ENCODE measurements around the gene RIPK1.
"Not testable (repeated sequence)": the region's sequence is repeated elsewhere in the genome, so short reads cannot be mapped to it uniquely, and the experiment has no call there.

RIPK1 gene

DNA sequence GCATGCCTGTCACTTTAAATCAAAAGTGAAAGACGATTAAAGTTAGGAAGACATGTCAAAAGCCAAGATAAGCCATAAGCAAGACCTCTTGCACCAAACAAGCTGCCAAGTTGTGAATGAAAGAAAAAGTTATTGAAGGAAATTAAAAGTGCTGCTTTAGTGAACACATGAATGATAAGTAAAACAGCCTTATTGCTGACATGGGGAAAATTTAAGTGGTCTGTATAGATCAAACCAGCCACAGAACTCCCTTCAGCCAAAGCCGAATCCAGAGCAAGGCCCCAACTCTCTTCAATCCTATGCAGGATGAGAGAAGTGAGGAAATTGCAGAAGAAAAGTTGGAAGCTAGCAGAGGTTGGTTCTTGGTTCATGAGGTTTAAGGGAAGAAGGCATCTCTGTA lies 9.3 kb upstream of the RIPK1 start:
- TF ChIP-seq, protein P1, sequence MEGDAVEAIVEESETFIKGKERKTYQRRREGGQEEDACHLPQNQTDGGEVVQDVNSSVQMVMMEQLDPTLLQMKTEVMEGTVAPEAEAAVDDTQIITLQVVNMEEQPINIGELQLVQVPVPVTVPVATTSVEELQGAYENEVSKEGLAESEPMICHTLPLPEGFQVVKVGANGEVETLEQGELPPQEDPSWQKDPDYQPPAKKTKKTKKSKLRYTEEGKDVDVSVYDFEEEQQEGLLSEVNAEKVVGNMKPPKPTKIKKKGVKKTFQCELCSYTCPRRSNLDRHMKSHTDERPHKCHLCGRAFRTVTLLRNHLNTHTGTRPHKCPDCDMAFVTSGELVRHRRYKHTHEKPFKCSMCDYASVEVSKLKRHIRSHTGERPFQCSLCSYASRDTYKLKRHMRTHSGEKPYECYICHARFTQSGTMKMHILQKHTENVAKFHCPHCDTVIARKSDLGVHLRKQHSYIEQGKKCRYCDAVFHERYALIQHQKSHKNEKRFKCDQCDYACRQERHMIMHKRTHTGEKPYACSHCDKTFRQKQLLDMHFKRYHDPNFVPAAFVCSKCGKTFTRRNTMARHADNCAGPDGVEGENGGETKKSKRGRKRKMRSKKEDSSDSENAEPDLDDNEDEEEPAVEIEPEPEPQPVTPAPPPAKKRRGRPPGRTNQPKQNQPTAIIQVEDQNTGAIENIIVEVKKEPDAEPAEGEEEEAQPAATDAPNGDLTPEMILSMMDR (IDR thresholded peaks at IDR 0.05): no peak
- no peak overlapping the region for H3K4me3 ChIP-seq (ENCODE audit: low read depth, low read length)
- no peaks in the 10 kb centered on the region for H3K36me3 ChIP-seq (ENCODE audit: control insufficient read depth, insufficient read depth, low read length)
- no peak overlapping the region for H3K4me2 ChIP-seq (ENCODE audit: low read length)
- H3K27me3 ChIP-seq (ENCODE audit: control insufficient read depth, insufficient read depth, low read length): no peaks in the 10 kb centered on the region
- no peaks in the 10 kb centered on the region for H3K79me2 ChIP-seq
- no peaks in the 10 kb centered on the region for H3K9me3 ChIP-seq (ENCODE audit: control insufficient read depth, low read length)
- H3K4me1 ChIP-seq: no peaks in the 10 kb centered on the region
- no peak overlapping the region for H2AFZ ChIP-seq
- no peak overlapping the region for H3K27ac ChIP-seq
- H3K9ac ChIP-seq: no peak overlapping the region

DNA sequence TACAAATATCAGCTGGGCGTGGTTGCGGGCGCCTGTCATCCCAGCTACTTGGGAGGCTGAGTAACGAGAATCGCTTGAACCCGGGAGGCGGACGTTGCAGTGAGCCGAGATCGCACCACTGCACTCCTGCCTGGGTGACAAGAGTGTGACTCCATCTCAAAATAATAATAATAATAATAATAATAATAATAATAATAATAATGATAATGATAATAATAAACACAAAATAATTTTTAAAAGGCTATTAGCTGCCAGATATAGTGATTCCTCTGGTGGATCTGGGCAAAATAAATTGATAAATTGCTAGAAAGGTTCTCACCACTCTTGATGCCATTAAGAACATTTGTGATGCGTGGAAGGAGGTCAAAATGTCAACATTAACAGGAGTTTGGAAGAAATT lies 8.2 kb upstream of the RIPK1 start:
- H3K79me2 ChIP-seq; H3K27ac ChIP-seq; H3K4me1 ChIP-seq; H3K4me3 ChIP-seq (ENCODE audit: low read depth, low read length); H2AFZ ChIP-seq; H3K4me2 ChIP-seq (ENCODE audit: low read length); H3K27me3 ChIP-seq (ENCODE audit: control insufficient read depth, insufficient read depth, low read length); H3K9me3 ChIP-seq (ENCODE audit: control insufficient read depth, low read length); H3K36me3 ChIP-seq (ENCODE audit: control insufficient read depth, insufficient read depth, low read length); H3K9ac ChIP-seq: not testable (repeated sequence)

DNA sequence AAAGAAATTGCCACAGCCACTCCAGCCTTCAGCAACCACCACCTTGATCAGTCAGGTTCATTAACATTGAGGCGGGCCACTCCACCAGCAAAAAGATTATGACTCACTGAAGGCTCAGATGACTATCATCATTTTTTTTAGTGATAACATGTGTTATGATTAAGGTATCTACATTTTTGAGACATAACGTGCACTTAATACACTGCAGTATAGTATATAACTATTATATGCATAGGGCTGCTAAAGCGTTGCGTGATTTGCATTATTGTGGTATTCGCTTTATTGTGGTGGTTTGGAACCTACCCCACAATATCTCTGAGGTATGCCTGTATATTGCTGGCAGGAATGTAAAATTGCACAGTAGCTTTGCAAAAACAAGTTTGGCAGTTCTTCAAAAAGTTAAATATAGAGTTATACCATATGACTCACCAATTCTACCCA lies 6.8 kb upstream of the RIPK1 start:
- Histone ChIP-seq H3K4me3 (ENCODE audit: low read depth, low read length) (no peak overlapping the region), H3K27me3 (ENCODE audit: control insufficient read depth, insufficient read depth, low read length) (no peaks in the 10 kb centered on the region), H3K4me1 (no peaks in the 10 kb centered on the region), H3K9ac (no peak overlapping the region), H2AFZ (no peak overlapping the region), H3K9me3 (ENCODE audit: control insufficient read depth, low read length) (no peaks in the 10 kb centered on the region), H3K36me3 (ENCODE audit: control insufficient read depth, insufficient read depth, low read length) (no peaks in the 10 kb centered on the region), H3K79me2 (no peaks in the 10 kb centered on the region), H3K4me2 (ENCODE audit: low read length) (no peak overlapping the region), H3K27ac (no peak overlapping the region)
- TF ChIP-seq, protein P1 (IDR thresholded peaks at IDR 0.05): no peak

DNA sequence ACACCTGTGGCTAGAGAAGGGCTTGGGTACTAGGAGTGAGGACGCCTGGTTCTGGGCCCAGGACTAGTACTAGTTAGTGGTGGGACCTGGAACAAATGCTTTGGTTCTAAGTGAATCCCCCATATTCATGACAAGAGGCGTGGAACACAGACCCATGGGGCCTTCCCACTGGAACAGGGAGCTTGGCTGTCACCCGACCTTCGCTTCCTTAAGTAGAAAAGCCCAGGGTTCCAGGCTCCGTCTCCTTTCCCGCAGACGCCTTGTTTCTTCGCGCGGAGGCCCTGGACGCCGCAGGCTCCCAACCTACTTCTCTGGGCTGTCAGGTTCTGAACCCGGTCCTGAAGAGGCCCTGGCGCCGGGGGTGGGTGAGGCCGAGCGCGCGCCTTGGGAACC lies 5.0 kb upstream of the RIPK1 start:
- Histone ChIP-seq H3K4me3 (ENCODE audit: low read depth, low read length) (peak overlapping the region; percentile 78), H3K27ac (peak overlapping the region; percentile 71), H3K4me2 (ENCODE audit: low read length) (peak overlapping the region; percentile 94), H2AFZ (peak overlapping the region; percentile 77)
- H3K27me3 ChIP-seq (ENCODE audit: control insufficient read depth, insufficient read depth, low read length); H3K9ac ChIP-seq; H3K9me3 ChIP-seq (ENCODE audit: control insufficient read depth, low read length); H3K79me2 ChIP-seq; H3K36me3 ChIP-seq (ENCODE audit: control insufficient read depth, insufficient read depth, low read length); H3K4me1 ChIP-seq: not testable (repeated sequence)

DNA sequence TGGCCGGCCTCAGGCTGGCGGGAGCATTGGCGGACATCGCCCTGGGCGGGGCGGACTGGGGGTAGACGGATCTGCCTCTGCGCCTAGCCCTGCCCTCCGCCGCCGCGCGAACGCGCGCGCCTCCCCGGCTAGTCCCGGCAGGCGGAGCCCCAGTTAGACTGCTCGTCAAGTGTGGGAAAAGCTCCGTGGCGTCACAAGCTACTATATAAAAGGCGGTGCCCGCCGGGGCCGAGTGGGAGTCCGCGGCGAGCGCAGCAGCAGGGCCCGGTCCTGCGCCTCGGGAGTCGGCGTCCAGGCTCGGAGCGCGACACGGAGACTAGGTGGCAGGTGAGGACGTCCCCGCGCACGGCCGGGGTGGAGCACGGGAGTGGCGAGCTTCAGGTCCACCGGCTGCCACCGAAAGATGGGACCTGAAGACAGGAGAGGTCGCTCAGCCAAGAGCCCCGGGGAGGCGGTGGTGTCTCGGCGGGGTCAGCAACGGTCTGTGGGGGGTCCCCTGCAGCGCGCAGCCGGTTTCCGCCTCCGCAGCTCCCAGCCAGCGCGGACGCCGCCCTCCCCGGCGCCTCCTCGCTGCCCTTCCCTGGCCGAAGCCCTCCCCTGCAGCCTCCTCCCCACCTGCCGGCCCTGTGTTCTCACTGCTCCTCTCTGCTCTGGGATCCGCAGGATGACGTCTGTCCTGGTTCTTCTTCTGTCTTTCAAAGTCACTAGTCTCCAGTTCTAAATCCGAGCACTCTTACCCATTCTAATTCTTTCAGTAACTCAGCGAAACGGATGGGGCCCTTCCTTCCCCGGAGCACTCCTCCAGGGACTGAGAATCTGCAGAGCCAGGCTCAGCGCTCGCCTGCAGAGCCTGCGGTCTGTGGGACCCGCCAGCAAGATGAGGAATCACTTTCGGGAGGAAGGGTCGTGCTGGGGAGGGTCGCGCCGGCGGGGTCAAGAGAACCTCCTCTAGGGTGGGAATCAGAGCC lies 4.3 kb upstream of the RIPK1 start:
- Histone ChIP-seq H3K4me2 (ENCODE audit: low read length) (peak overlapping the region; percentile 94), H3K9me3 (ENCODE audit: control insufficient read depth, low read length) (no peaks in the 10 kb centered on the region), H3K36me3 (ENCODE audit: control insufficient read depth, insufficient read depth, low read length) (no peaks in the 10 kb centered on the region)

More for the DNA sequence above, 4.3 kb upstream of the RIPK1 start:
- peak overlapping the region; percentile 77 for H2AFZ ChIP-seq
- H3K27me3 ChIP-seq (ENCODE audit: control insufficient read depth, insufficient read depth, low read length): no peaks in the 10 kb centered on the region
- H3K9ac ChIP-seq: peak overlapping the region; percentile 32
- peak overlapping the region; percentile 71 for H3K27ac ChIP-seq
- TF ChIP-seq, protein P1 (IDR thresholded peaks at IDR 0.05): no peak
- peak overlapping the region; percentile 78 for H3K4me3 ChIP-seq (ENCODE audit: low read depth, low read length)
- H3K79me2 ChIP-seq: no peaks in the 10 kb centered on the region
- H3K4me1 ChIP-seq: no peaks in the 10 kb centered on the region

Measured in parathyroid adenoma (tissue), 2 donors.